Effector memory CD4-positive, alpha-beta T cell (primary cell): ENCODE results near the gene ARL11.

ENCODE experiments used
- DNase-seq, 3 donors: peaks; one replicate each; pipeline ENCODE4 v3.0.0-alpha.2; 2020
- H3K27ac ChIP-seq: 2 replicates; pipeline ENCODE4 v1.7.0; 2013; ENCODE audit warnings: mild to moderate bottlenecking, low read length, moderate library complexity; ENCODE audit not compliant: insufficient read depth, poor library complexity, severe bottlenecking
- H3K27me3 ChIP-seq: replicated peaks from 2 replicates; pipeline ENCODE4 v1.7.0; 2013; ENCODE audit warnings: mild to moderate bottlenecking, low read length; ENCODE audit not compliant: insufficient read depth, control insufficient read depth, poor library complexity, severe bottlenecking
- H3K36me3 ChIP-seq: 2 replicates; pipeline ENCODE4 v1.7.0; 2013; ENCODE audit warnings: mild to moderate bottlenecking, low read length, moderate library complexity; ENCODE audit not compliant: control insufficient read depth, insufficient read depth
- H3K4me1 ChIP-seq: 2 replicates; pipeline ENCODE4 v1.7.0; 2013; ENCODE audit warnings: low read length, mild to moderate bottlenecking; ENCODE audit not compliant: control insufficient read depth, insufficient read depth, poor library complexity, severe bottlenecking
- H3K4me3 ChIP-seq: 2 replicates; pipeline ENCODE4 v1.7.0; 2013; ENCODE audit warnings: low read length, low read depth, mild to moderate bottlenecking; ENCODE audit not compliant: insufficient read depth, poor library complexity, severe bottlenecking
- H3K9me3 ChIP-seq: 2 replicates; pipeline ENCODE4 v1.7.0; 2013; ENCODE audit warnings: mild to moderate bottlenecking, low read length, moderate library complexity; ENCODE audit not compliant: control insufficient read depth

The ARL11 gene

GRCh38 chr13:49630580-49630979 is 2.3 kb downstream of the ARL11 start:
- Histone ChIP-seq H3K4me1 (no peaks in the 10 kb centered on the region), H3K27me3 (no peaks in the 10 kb centered on the region), H3K9me3 (no peaks in the 10 kb centered on the region), H3K4me3 (no peak overlapping the region), H3K27ac (no peak overlapping the region), H3K36me3 (no peaks in the 10 kb centered on the region)
- no peak for DNase-seq

DNA sequence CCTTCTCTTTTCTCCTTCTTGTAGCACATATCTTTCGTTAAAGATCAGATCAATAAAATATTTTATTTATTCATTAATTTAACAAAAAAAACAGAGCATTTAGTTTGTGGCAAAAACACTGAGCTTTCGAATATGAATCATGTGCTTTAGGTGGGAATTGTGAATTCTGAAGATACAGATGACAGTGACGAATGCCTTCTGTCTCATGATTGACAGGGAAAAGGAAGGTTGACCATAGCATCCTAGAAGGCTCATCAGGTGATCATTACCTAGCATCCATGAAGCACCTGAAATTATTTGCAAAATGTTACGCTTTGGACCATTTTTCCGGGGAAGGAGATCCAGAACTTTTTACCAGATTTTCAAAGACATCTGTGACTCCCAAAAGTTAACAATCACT is 3.8 kb downstream of the ARL11 start:
- H3K27me3 ChIP-seq = no peaks in the 10 kb centered on the region
- H3K4me3 ChIP-seq = no peak overlapping the region
- no peak for DNase-seq
- H3K27ac ChIP-seq = no peak overlapping the region
- H3K36me3 ChIP-seq = no peaks in the 10 kb centered on the region
- H3K4me1 ChIP-seq = no peaks in the 10 kb centered on the region
- no peaks in the 10 kb centered on the region for H3K9me3 ChIP-seq

DNA sequence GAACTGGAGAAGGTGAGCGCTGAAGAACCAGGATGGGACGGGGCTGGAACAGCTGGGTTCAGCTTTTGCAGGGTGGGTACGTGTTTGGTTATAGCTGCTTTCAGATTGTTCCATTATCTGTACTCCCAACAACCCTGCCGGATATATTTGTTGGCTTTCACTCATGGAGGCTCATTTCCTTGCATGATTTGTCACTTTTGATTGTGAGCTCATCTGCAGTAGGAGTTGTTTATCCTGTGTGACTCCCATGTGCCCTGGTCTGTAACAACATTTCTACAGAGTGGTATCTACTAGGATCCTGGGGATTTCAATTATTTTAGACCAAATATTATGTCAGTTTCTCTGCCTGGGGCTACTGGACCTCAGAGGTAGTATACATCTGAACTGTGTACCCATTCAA is 5.4 kb downstream of the ARL11 start:
- H3K36me3 ChIP-seq = no peaks in the 10 kb centered on the region
- DNase-seq = no peak
- no peak overlapping the region for H3K4me3 ChIP-seq
- no peaks in the 10 kb centered on the region for H3K4me1 ChIP-seq
- H3K9me3 ChIP-seq = no peaks in the 10 kb centered on the region
- no peaks in the 10 kb centered on the region for H3K27me3 ChIP-seq
- H3K27ac ChIP-seq = no peak overlapping the region

GRCh38 chr13:49635599-49636433 is 7.5 kb downstream of the ARL11 start:
- Histone ChIP-seq H3K27ac (no peak overlapping the region), H3K27me3 (no peaks in the 10 kb centered on the region), H3K4me3 (no peak overlapping the region), H3K9me3 (no peaks in the 10 kb centered on the region), H3K4me1 (no peaks in the 10 kb centered on the region), H3K36me3 (no peaks in the 10 kb centered on the region)
- DNase-seq = peak in 2 of 3 donors; percentile 3 to 14

GRCh38 chr13:49636705-49637104 is 8.4 kb downstream of the ARL11 start:
- Histone ChIP-seq H3K4me3 (no peak overlapping the region), H3K27me3 (no peaks in the 10 kb centered on the region), H3K9me3 (no peaks in the 10 kb centered on the region), H3K36me3 (no peaks in the 10 kb centered on the region), H3K27ac (no peak overlapping the region), H3K4me1 (no peaks in the 10 kb centered on the region)
- no peak for DNase-seq

DNA sequence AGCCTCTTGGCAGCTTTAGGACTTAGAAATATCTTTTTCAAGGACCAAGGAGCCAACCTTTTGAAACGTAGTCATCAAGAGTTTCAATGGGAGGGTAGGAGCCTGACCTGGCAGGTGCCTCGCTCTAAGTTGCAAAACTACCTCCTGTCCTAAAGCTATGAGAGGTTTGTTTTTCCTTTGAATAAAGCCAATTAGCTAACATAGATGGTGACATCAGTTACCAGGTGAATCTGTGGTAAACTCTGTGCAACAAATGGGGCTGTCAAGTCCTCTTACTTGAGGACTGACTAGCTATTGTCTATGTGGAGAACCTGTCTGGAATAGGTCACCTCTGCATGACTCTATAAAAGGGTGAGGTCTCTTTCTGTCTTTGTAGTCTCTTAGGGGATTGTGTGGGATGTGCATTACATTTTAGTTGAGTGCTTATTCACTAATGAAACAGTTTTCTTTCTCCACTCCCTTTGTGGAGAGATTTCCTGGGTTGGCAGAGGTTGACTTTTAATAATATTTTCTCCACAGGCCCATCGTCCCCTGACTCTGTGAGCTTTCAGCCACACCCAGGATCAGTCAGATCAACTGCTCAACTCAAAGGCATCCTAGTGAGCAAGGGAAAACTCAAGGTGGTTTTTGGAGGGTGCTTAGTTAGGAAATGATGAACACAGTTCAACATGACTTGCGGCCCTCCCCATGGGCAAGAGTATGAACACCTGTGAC is 9.9 kb downstream of the ARL11 start:
- H3K27ac ChIP-seq = no peak overlapping the region
- no peaks in the 10 kb centered on the region for H3K36me3 ChIP-seq
- no peak for DNase-seq
- no peaks in the 10 kb centered on the region for H3K9me3 ChIP-seq
- H3K27me3 ChIP-seq = no peaks in the 10 kb centered on the region
- H3K4me1 ChIP-seq = no peaks in the 10 kb centered on the region
- no peak overlapping the region for H3K4me3 ChIP-seq

- H3K4me3 ChIP-seq = no peak overlapping the region
- no peak for DNase-seq
These were observed 10.4 kb downstream of the ARL11 start for GRCh38 chr13:49638744-49639072.

GRCh38 chr13:49641801-49642291 is 13.5 kb downstream of the ARL11 start:
- Histone ChIP-seq H3K27me3 (no peaks in the 10 kb centered on the region), H3K4me1 (no peaks in the 10 kb centered on the region), H3K27ac (no peak overlapping the region), H3K4me3 (no peak overlapping the region), H3K36me3 (no peaks in the 10 kb centered on the region), H3K9me3 (no peaks in the 10 kb centered on the region)
- no peak for DNase-seq

More at GRCh38 chr13:49638744-49639072, 10.4 kb downstream of the ARL11 start:
- H3K27me3 ChIP-seq = no peaks in the 10 kb centered on the region
- H3K9me3 ChIP-seq = no peaks in the 10 kb centered on the region
- H3K4me1 ChIP-seq = no peaks in the 10 kb centered on the region
- H3K27ac ChIP-seq = no peak overlapping the region
- no peaks in the 10 kb centered on the region for H3K36me3 ChIP-seq

- DNase-seq = no peak
- no peak overlapping the region for H3K27ac ChIP-seq
- H3K4me1 ChIP-seq = no peaks in the 10 kb centered on the region
These were observed 14.8 kb downstream of the ARL11 start for GRCh38 chr13:49643035-49643646.

DNA sequence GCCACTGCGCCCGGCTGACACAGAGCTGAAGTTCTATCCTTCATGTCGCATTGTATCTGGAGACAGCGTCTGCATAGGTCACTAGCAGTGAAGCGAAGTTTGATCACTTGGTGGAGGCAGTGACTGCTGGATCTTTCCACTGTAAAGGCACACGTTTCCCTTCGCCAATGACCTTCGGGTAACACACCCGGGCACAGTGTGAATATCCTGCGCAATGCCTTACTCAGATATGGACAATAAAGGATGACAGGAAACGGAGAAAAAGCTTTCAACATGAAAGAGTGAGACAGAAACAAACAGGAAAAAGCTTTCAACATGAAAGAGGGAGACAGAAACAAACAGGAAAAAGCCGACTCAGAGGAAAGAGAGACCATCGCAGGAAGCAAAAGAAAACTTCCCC is 17.1 kb downstream of the ARL11 start:
- no peaks in the 10 kb centered on the region for H3K4me1 ChIP-seq
- no peak for DNase-seq

More at GRCh38 chr13:49643035-49643646, 14.8 kb downstream of the ARL11 start:
- Histone ChIP-seq H3K27me3 (no peaks in the 10 kb centered on the region), H3K36me3 (no peaks in the 10 kb centered on the region), H3K9me3 (no peaks in the 10 kb centered on the region), H3K4me3 (no peak overlapping the region)

More for the DNA sequence above, 17.1 kb downstream of the ARL11 start:
- H3K9me3 ChIP-seq = no peaks in the 10 kb centered on the region
- H3K36me3 ChIP-seq = no peaks in the 10 kb centered on the region
- no peaks in the 10 kb centered on the region for H3K27me3 ChIP-seq
- H3K27ac ChIP-seq = no peak overlapping the region
- no peak overlapping the region for H3K4me3 ChIP-seq
